ENCODE measurements around the gene METTL1. TPM values are rescaled to one million over a fixed set of nuclear protein-coding genes. Genes with fewer than 3 reads are reported as not detected.

The METTL1 gene
- total and polyA plus RNA-seq, 9 of the 15 experiments (the other 6 are each of a cell fraction or from before 2014, with no cell fraction given) = 12.6 to 65.9 (median 39.2) TPM

GRCh38 chr12:57751788-57752667 is 19.9 kb downstream of the METTL1 start, which contains the start of gene CDK4 (continued):
- no peak for TF ChIP-seq SRSF1 (IDR thresholded peaks at IDR 0.05; ENCODE audit: low read depth, low read length)
- peak; percentile 64 for TF ChIP-seq RNF2 (IDR thresholded peaks at IDR 0.05)
- TF ChIP-seq IRF1 (CRISPR knock-in tag; IDR thresholded peaks at IDR 0.05; ENCODE audit: borderline replicate concordance) = no peak
- peak; percentile 87 for TF ChIP-seq DPF2 (IDR thresholded peaks at IDR 0.05)
- peak; percentile 66; the same call in 1 of the 2 replicates for TF ChIP-seq HINFP (tag; conservative IDR thresholded peaks at IDR 0.05; ENCODE audit: low read depth)
- TF ChIP-seq CBFA2T3 (IDR thresholded peaks at IDR 0.05) = peak; percentile 52
- TF ChIP-seq SRSF9 (IDR thresholded peaks at IDR 0.05; ENCODE audit: borderline replicate concordance, low read depth, low read length) = no peak
- TF ChIP-seq ZBTB8A (IDR thresholded peaks at IDR 0.05; ENCODE audit: partially characterized antibody) = no peak
- peak; percentile 81 for TF ChIP-seq ZNF384 (IDR thresholded peaks at IDR 0.05; ENCODE audit: low read depth, low read length)
- no peak for TF ChIP-seq FOXP4 (CRISPR knock-in tag; IDR thresholded peaks at IDR 0.05; ENCODE audit: borderline replicate concordance)
- TF ChIP-seq, protein P1, sequence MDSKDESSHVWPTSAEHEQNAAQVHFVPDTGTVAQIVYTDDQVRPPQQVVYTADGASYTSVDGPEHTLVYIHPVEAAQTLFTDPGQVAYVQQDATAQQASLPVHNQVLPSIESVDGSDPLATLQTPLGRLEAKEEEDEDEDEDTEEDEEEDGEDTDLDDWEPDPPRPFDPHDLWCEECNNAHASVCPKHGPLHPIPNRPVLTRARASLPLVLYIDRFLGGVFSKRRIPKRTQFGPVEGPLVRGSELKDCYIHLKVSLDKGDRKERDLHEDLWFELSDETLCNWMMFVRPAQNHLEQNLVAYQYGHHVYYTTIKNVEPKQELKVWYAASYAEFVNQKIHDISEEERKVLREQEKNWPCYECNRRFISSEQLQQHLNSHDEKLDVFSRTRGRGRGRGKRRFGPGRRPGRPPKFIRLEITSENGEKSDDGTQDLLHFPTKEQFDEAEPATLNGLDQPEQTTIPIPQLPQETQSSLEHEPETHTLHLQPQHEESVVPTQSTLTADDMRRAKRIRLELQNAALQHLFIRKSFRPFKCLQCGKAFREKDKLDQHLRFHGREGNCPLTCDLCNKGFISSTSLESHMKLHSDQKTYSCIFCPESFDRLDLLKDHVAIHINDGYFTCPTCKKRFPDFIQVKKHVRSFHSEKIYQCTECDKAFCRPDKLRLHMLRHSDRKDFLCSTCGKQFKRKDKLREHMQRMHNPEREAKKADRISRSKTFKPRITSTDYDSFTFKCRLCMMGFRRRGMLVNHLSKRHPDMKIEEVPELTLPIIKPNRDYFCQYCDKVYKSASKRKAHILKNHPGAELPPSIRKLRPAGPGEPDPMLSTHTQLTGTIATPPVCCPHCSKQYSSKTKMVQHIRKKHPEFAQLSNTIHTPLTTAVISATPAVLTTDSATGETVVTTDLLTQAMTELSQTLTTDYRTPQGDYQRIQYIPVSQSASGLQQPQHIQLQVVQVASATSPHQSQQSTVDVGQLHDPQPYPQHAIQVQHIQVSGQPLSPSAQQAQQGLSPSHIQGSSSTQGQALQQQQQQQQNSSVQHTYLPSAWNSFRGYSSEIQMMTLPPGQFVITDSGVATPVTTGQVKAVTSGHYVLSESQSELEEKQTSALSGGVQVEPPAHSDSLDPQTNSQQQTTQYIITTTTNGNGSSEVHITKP (IDR thresholded peaks at IDR 0.05; ENCODE audit: partially characterized antibody) = peak; percentile 65
- peak; percentile 90 for TF ChIP-seq POLR2A (conservative IDR thresholded peaks at IDR 0.05)
- no peak for TF ChIP-seq ZNF561 (CRISPR knock-in tag; conservative IDR thresholded peaks at IDR 0.05)
- no peak for TF ChIP-seq CEBPZ (IDR thresholded peaks at IDR 0.05; ENCODE audit: borderline replicate concordance, low read depth, low read length)

All from K562 (cell line).